ENCODE results near the gene ERFE.
A peak's percentile ranks its signal among the peaks of the same experiment; 100 is the strongest.

ERFE gene

GRCh38 chr2:238162251-238162845 lies 3.6 kb downstream of the ERFE start:
- no peak overlapping the region for H3K4me3 ChIP-seq (ENCODE audit: low read depth, low read length)
- in situ Hi-C loops (cut with HindIII; ENCODE audit: low sequenced_read_pairs), result no loop called here
- no peak for DNase-seq (ENCODE audit: low read depth, low spot score)
- TF ChIP-seq CTCF (IDR thresholded peaks at IDR 0.05; ENCODE audit: low read depth, low read length), result no peak

- no peak for TF ChIP-seq CTCF (IDR thresholded peaks at IDR 0.05; ENCODE audit: low read depth, low read length)
- peak overlapping the region; percentile 17 for H3K4me3 ChIP-seq (ENCODE audit: low read depth, low read length)
- peak; percentile 57 for DNase-seq (ENCODE audit: low read depth, low spot score)
- in situ Hi-C loops (cut with HindIII; ENCODE audit: low sequenced_read_pairs), result no loop called here
Measured at GRCh38 chr2:238162846-238163441, 4.2 kb downstream of the ERFE start.

- no peak for TF ChIP-seq CTCF (IDR thresholded peaks at IDR 0.05; ENCODE audit: low read depth, low read length)
- no peak for DNase-seq (ENCODE audit: low read depth, low spot score)
- in situ Hi-C loops (cut with HindIII; ENCODE audit: low sequenced_read_pairs), result no loop called here
- H3K4me3 ChIP-seq (ENCODE audit: low read depth, low read length), result peak overlapping the region; percentile 17
Measured at GRCh38 chr2:238163481-238164198, 4.9 kb downstream of the ERFE start.

GRCh38 chr2:238164906-238165287 lies 6.1 kb downstream of the ERFE start:
- no peak for DNase-seq (ENCODE audit: low read depth, low spot score)
- TF ChIP-seq CTCF (IDR thresholded peaks at IDR 0.05; ENCODE audit: low read depth, low read length), result no peak
- no peak overlapping the region for H3K4me3 ChIP-seq (ENCODE audit: low read depth, low read length)
- in situ Hi-C loops (cut with HindIII; ENCODE audit: low sequenced_read_pairs), result no loop called here

GRCh38 chr2:238165288-238165921 lies 6.6 kb downstream of the ERFE start:
- no peak for TF ChIP-seq CTCF (IDR thresholded peaks at IDR 0.05; ENCODE audit: low read depth, low read length)
- in situ Hi-C loops (cut with HindIII; ENCODE audit: low sequenced_read_pairs), result no loop called here
- DNase-seq (ENCODE audit: low read depth, low spot score), result no peak
- H3K4me3 ChIP-seq (ENCODE audit: low read depth, low read length), result no peak overlapping the region

- H3K4me3 ChIP-seq (ENCODE audit: low read depth, low read length), result no peak overlapping the region
- in situ Hi-C loops (cut with HindIII; ENCODE audit: low sequenced_read_pairs), result no loop called here
- DNase-seq (ENCODE audit: low read depth, low spot score), result no peak
- TF ChIP-seq CTCF (IDR thresholded peaks at IDR 0.05; ENCODE audit: low read depth, low read length), result no peak
Measured at GRCh38 chr2:238166391-238167343, 7.9 kb downstream of the ERFE start.

All from astrocyte of the spinal cord (primary cell).